Measurements from ENCODE around the gene APLP2. TPM values are rescaled to one million over a fixed set of nuclear protein-coding genes. Genes with fewer than 3 reads are reported as not detected.

Gene APLP2
- total and polyA plus RNA-seq, 4 donors, result 190 to 337 (median 233) TPM

GRCh38 chr11:130118636-130119387, 49.1 kb downstream of the APLP2 start:
- H3K9ac ChIP-seq (ENCODE audit: low read depth in 1 of 2, low read length in 2 of 2), result no peak overlapping the region
- H3K4me3 ChIP-seq (ENCODE audit: low read depth in 1 of 3, low read length in 3 of 3), result no peak overlapping the region
- H3K27me3 ChIP-seq (ENCODE audit: control insufficient read depth in 4 of 4, insufficient read depth in 4 of 4, low read length in 3 of 4), result no peaks in the 10 kb centered on the region
- H3K36me3 ChIP-seq (ENCODE audit: control insufficient read depth in 4 of 4, insufficient read depth in 3 of 4, low read depth in 1 of 4, low read length in 3 of 4), result peaks cover 3 to 17% (median 13%) of the 10 kb centered on the region in 4 donors
- no peaks in the 10 kb centered on the region for H3K9me3 ChIP-seq (ENCODE audit: control insufficient read depth in 4 of 4, low read length in 3 of 4)
- TF ChIP-seq MAX (IDR thresholded peaks at IDR 0.05) (no peak), REST (IDR thresholded peaks at IDR 0.05) (no peak), FOXA2 (IDR thresholded peaks at IDR 0.05) (no peak)
- H3K27ac ChIP-seq (ENCODE audit: low read depth in 1 of 2, low read length in 2 of 2), result no peak overlapping the region
- WGBS, result 87% methylated on average over 9 of the region's 9 CpGs
- no peak for DNase-seq (ENCODE audit: low spot score)
- H3K4me1 ChIP-seq (ENCODE audit: control insufficient read depth in 4 of 4, insufficient read depth in 4 of 4, low read length in 3 of 4), result peaks cover 13 to 50% (median 31%) of the 10 kb centered on the region in 4 donors

- Histone ChIP-seq H3K27me3 (ENCODE audit: control insufficient read depth in 4 of 4, insufficient read depth in 4 of 4, low read length in 3 of 4) (no peaks in the 10 kb centered on the region), H3K36me3 (ENCODE audit: control insufficient read depth in 4 of 4, insufficient read depth in 3 of 4, low read depth in 1 of 4, low read length in 3 of 4) (peaks cover 3 to 17% (median 13%) of the 10 kb centered on the region in 4 donors), H3K27ac (ENCODE audit: low read depth in 1 of 2, low read length in 2 of 2) (no peak overlapping the region), H3K9me3 (ENCODE audit: control insufficient read depth in 4 of 4, low read length in 3 of 4) (no peaks in the 10 kb centered on the region), H3K4me3 (ENCODE audit: low read depth in 1 of 3, low read length in 3 of 3) (no peak overlapping the region), H3K4me1 (ENCODE audit: control insufficient read depth in 4 of 4, insufficient read depth in 4 of 4, low read length in 3 of 4) (peaks cover 16 to 46% (median 30%) of the 10 kb centered on the region in 4 donors), H3K9ac (ENCODE audit: low read depth in 1 of 2, low read length in 2 of 2) (no peak overlapping the region)
- WGBS, result 73% methylated on average over 5 of the region's 5 CpGs
- no peak for DNase-seq (ENCODE audit: low spot score)
- no peak for TF ChIP-seq GABPA (IDR thresholded peaks at IDR 0.05 in 1 of 2, conservative IDR thresholded peaks at IDR 0.05 in 1 of 2)
- no peak for TF ChIP-seq FOXA1 (IDR thresholded peaks at IDR 0.05)
- no peak for TF ChIP-seq JUND (IDR thresholded peaks at IDR 0.05)
- TF ChIP-seq RXRA (IDR thresholded peaks at IDR 0.05), result peak in 1 of 2 donors; percentile 22
- no peak for TF ChIP-seq NR2F2 (IDR thresholded peaks at IDR 0.05)
- no peak for TF ChIP-seq RAD21 (IDR thresholded peaks at IDR 0.05)
- TF ChIP-seq TAF1 (conservative IDR thresholded peaks at IDR 0.05), result no peak
- no peak for TF ChIP-seq FOXA2 (IDR thresholded peaks at IDR 0.05)
- TF ChIP-seq SP1 (IDR thresholded peaks at IDR 0.05), result no peak
- no peak for TF ChIP-seq REST (IDR thresholded peaks at IDR 0.05)
- peak in 1 of 2 donors; percentile 60 for TF ChIP-seq HNF4A (conservative IDR thresholded peaks at IDR 0.05)
- no peak for TF ChIP-seq CTCF (IDR thresholded peaks at IDR 0.05; ENCODE audit: low read depth, low read length, missing input control)
- no peak for TF ChIP-seq MAX (IDR thresholded peaks at IDR 0.05)
- TF ChIP-seq YY1 (IDR thresholded peaks at IDR 0.05), result no peak
- peak; percentile 33 for TF ChIP-seq HNF4G (IDR thresholded peaks at IDR 0.05)
These were observed 50.4 kb downstream of the APLP2 start for GRCh38 chr11:130120045-130120444.
